Caco-2 (cell line): ENCODE data around the gene DCK. TPM values are rescaled to one million over a fixed set of nuclear protein-coding genes. Genes with fewer than 3 reads are reported as not detected.
"Not testable (repeated sequence)": the region's sequence is repeated elsewhere in the genome, so short reads cannot be mapped to it uniquely, and the experiment has no call there.

Experiments used
- BruUV-seq: library from RNA; stranded (reverse); fragments of 400-500 nt; replicated peaks from 2 replicates; lab custom pipeline; 2021; lab: Mats Ljungman, UMichigan
- CTCF ChIA-PET: fragments of 300-600 bp; sonication (Branson Sonifier 250); formaldehyde crosslinking; loops from one replicate; lab custom pipeline; 2022; ENCODE audit warnings: antibody characterized with exemption; lab: Charles Lee
- POLR2A ChIA-PET: fragments of 300-600 bp; sonication (Branson Sonifier 250); formaldehyde crosslinking; loops from one replicate; lab custom pipeline; 2022; ENCODE audit warnings: antibody characterized with exemption; lab: Charles Lee
- DNase-seq, 2 experiments: peaks; one replicate each; pipeline versions ENCODE4 v3.0.0 to v3.0.0-alpha.2; 2020 to 2022
- H3K27me3 ChIP-seq: replicated peaks from 2 replicates; pipeline ENCODE4 v1.6.0; 2011; ENCODE audit warnings: low read length; ENCODE audit not compliant: control insufficient read depth, insufficient read depth
- H3K36me3 ChIP-seq: 2 replicates; pipeline ENCODE4 v1.5.1; 2011; ENCODE audit warnings: low read length; ENCODE audit not compliant: control insufficient read depth, insufficient read depth
- H3K4me1 ChIP-seq: fragments of 250-450 bp; sonication (Bioruptor Pico); 2 replicates; pipeline ENCODE4 v1.5.1; 2020; ENCODE audit warnings: mild to moderate bottlenecking
- H3K4me3 ChIP-seq: 2 replicates; pipeline ENCODE4 v1.5.1; 2011; ENCODE audit warnings: low read depth, mild to moderate bottlenecking, control low read depth, low read length
- H3K9me3 ChIP-seq: fragments of 250-450 bp; sonication (Bioruptor Pico); 2 replicates; pipeline ENCODE4 v1.5.1; 2020; ENCODE audit warnings: mild to moderate bottlenecking, moderate library complexity
- H3K27ac Mint-ChIP-seq: one replicate; pipeline ENCODE4 v1.8.0; 2022; ENCODE audit warnings: mixed read lengths; ENCODE audit not compliant: unreplicated experiment
- H3K27me3 Mint-ChIP-seq: one replicate; pipeline ENCODE4 v1.8.0; 2022; ENCODE audit warnings: mixed read lengths; ENCODE audit not compliant: insufficient read depth, unreplicated experiment
- H3K36me3 Mint-ChIP-seq: one replicate; pipeline ENCODE4 v1.8.0; 2022; ENCODE audit warnings: mild to moderate bottlenecking, mixed read lengths; ENCODE audit not compliant: insufficient read depth, unreplicated experiment
- H3K4me1 Mint-ChIP-seq: one replicate; pipeline ENCODE4 v1.8.0; 2022; ENCODE audit warnings: low read depth, mixed read lengths; ENCODE audit not compliant: unreplicated experiment
- H3K4me3 Mint-ChIP-seq: one replicate; pipeline ENCODE4 v1.8.0; 2022; ENCODE audit warnings: mild to moderate bottlenecking, moderate library complexity, mixed read lengths; ENCODE audit not compliant: unreplicated experiment
- H3K9me3 Mint-ChIP-seq: one replicate; pipeline ENCODE4 v1.8.0; 2022; ENCODE audit warnings: mixed read lengths; ENCODE audit not compliant: unreplicated experiment
- CTCF ChIP-seq, 2 experiments: fragments of 200-600 bp in 1 of 2; IDR thresholded peaks; 1 replicate in 1 of 2; 2 replicates in 1 of 2; pipeline versions ENCODE4 v1.5.1 to v1.8.0; 2011 to 2022; ENCODE audit warnings: antibody characterized with exemption in 1 of 2, control low read depth in 1 of 2, inconsistent platforms in 1 of 2, low read depth in 1 of 2, low read length in 1 of 2, mild to moderate bottlenecking in 1 of 2, moderate library complexity in 1 of 2; ENCODE audit not compliant: insufficient read depth in 1 of 2, severe bottlenecking in 1 of 2, unreplicated experiment in 1 of 2
- intact Hi-C: fragments of 100-400 bp; cut with micrococcal nuclease; formaldehyde crosslinking; loops from one replicate; pipeline ENCODE4 v1.10.0; 2022; ENCODE audit not compliant: unreplicated experiment
- total RNA-seq: library from RNA; stranded (reverse); gene quantifications from 2 replicates; pipeline ENCODE4 v1.2.3, GENCODE V29; 2022

DCK gene
- total RNA-seq, 1 experiment from 2014 or later, result 19.6 TPM

DNA sequence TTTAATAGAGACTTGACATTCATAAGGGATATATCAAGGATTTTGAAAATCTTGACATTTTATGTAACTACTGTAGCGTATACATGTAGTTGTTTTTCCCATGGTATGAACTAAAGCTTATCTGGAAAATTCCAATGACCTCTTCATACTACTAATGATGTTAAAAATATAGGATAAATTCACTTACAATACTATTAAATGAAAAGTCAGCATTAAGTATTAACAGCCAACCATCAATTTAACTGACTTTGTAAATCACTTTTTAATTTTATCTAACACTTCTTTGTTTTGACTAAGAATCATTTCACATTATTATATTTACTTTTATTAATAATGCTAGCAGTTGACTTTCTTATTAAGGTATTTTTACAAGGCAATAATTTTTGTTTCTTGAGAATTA lies 34.2 kb downstream of the DCK start:
- POLR2A ChIA-PET, result no interaction called here
- no peak overlapping the region for H3K4me3 ChIP-seq
- H3K9me3 ChIP-seq, result no peaks in the 10 kb centered on the region
- Mint-ChIP-seq H3K4me1 (no peaks in the 10 kb centered on the region), H3K9me3 (no peaks in the 10 kb centered on the region), H3K27ac (no peak overlapping the region), H3K36me3 (peaks cover 25% of the 10 kb centered on the region), H3K27me3 (no peaks in the 10 kb centered on the region), H3K4me3 (no peak overlapping the region)
- no peaks in the 10 kb centered on the region for H3K36me3 ChIP-seq
- BruUV-seq, result no TSS peak
- no peak for TF ChIP-seq CTCF (IDR thresholded peaks at IDR 0.05; ENCODE audit: insufficient read depth in 1 of 2, low read depth in 1 of 2, low read length in 1 of 2, severe bottlenecking in 1 of 2, unreplicated experiment in 1 of 2)
- no peaks in the 10 kb centered on the region for H3K4me1 ChIP-seq
- H3K27me3 ChIP-seq, result no peaks in the 10 kb centered on the region
- intact Hi-C loops, result no loop called here
- CTCF ChIA-PET, result no interaction called here
- no peak for DNase-seq

DNA sequence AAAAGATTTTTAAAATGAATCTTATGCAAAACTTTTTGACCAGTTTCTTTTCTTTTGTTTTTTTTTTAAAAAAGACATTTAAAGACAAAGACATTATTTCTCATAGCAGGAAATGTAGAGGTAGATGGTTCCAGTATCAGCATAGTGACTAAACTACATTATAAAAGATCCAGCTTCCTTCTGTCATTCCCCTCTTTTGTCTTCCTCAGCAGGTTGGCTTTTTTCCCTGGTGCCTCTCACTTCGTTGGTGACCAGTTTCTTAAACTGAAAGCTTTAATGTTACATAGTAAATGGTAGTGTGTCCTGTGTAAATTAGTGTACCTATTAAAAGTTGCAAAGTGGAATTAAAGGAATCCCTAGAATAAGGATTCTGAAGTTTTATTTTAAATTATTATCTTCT lies 36.1 kb downstream of the DCK start:
- no peaks in the 10 kb centered on the region for H3K27me3 Mint-ChIP-seq
- no peak overlapping the region for H3K4me3 ChIP-seq
- no peaks in the 10 kb centered on the region for H3K9me3 Mint-ChIP-seq
- no peaks in the 10 kb centered on the region for H3K4me1 ChIP-seq
- no TSS peak for BruUV-seq
- POLR2A ChIA-PET, result no interaction called here
- DNase-seq, result no peak
- H3K9me3 ChIP-seq, result no peaks in the 10 kb centered on the region
- H3K27ac Mint-ChIP-seq, result no peak overlapping the region
- H3K4me1 Mint-ChIP-seq, result no peaks in the 10 kb centered on the region
- H3K4me3 Mint-ChIP-seq, result no peak overlapping the region
- no peak for TF ChIP-seq CTCF (IDR thresholded peaks at IDR 0.05; ENCODE audit: insufficient read depth in 1 of 2, low read depth in 1 of 2, low read length in 1 of 2, severe bottlenecking in 1 of 2, unreplicated experiment in 1 of 2)
- intact Hi-C loops, result no loop called here
- peaks cover 21% of the 10 kb centered on the region for H3K36me3 Mint-ChIP-seq
- H3K36me3 ChIP-seq, result no peaks in the 10 kb centered on the region
- CTCF ChIA-PET, result no interaction called here
- no peaks in the 10 kb centered on the region for H3K27me3 ChIP-seq

DNA sequence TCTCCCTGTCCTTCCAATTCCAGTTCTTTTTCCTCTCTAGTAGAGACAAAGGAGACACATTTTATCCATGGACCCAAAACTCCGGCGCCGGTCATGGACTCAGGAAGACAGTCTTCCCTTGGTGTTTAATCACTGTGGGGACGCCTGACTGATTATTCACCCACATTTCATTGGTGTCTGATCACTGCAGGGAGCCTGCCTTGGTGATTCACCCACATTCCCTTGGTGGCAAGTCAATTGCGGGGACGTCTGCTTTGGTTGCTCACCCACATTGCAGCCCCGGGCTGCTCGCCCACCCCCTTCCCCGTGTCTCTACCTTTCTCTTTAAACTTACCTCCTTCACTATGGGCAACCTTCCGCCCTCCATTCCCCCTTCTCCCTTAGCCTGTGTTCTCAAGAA lies 38.7 kb downstream of the DCK start:
- H3K27me3 Mint-ChIP-seq, H3K4me3 ChIP-seq, DNase-seq, H3K4me1 ChIP-seq, intact Hi-C loops, H3K27ac Mint-ChIP-seq, H3K4me1 Mint-ChIP-seq, H3K9me3 ChIP-seq, CTCF ChIA-PET, H3K36me3 ChIP-seq, H3K4me3 Mint-ChIP-seq, BruUV-seq, H3K27me3 ChIP-seq, POLR2A ChIA-PET, H3K9me3 Mint-ChIP-seq: not testable (repeated sequence)
- peaks cover 15% of the 10 kb centered on the region for H3K36me3 Mint-ChIP-seq

- CTCF ChIA-PET, result no interaction called here
- no peak overlapping the region for H3K4me3 Mint-ChIP-seq
- Histone ChIP-seq H3K4me1 (no peaks in the 10 kb centered on the region), H3K36me3 (no peaks in the 10 kb centered on the region), H3K27me3 (no peaks in the 10 kb centered on the region), H3K4me3 (no peak overlapping the region), H3K9me3 (no peaks in the 10 kb centered on the region)
- no TSS peak for BruUV-seq
- H3K9me3 Mint-ChIP-seq, result no peaks in the 10 kb centered on the region
- H3K36me3 Mint-ChIP-seq, result peaks cover 9% of the 10 kb centered on the region
- no peaks in the 10 kb centered on the region for H3K27me3 Mint-ChIP-seq
- POLR2A ChIA-PET, result no interaction called here
- no peak overlapping the region for H3K27ac Mint-ChIP-seq
- no peaks in the 10 kb centered on the region for H3K4me1 Mint-ChIP-seq
- DNase-seq, result no peak
- intact Hi-C loops, result no loop called here
- no peak for TF ChIP-seq CTCF (IDR thresholded peaks at IDR 0.05; ENCODE audit: insufficient read depth in 1 of 2, low read depth in 1 of 2, low read length in 1 of 2, severe bottlenecking in 1 of 2, unreplicated experiment in 1 of 2)
Observed at GRCh38 chr4:71045256-71045655, 51.8 kb downstream of the DCK start.
